ENCODE results near the gene NTS.

NTS gene

GRCh38 chr12:85923767-85924331, 49.8 kb downstream of the NTS start:
- DNase-seq (ENCODE audit: extremely low read depth, low read depth): no peak

GRCh38 chr12:85927166-85927565, 53.1 kb downstream of the NTS start:
- no peak for DNase-seq (ENCODE audit: extremely low read depth, low read depth)
- no peak for TF ChIP-seq CTCF (IDR thresholded peaks at IDR 0.05; ENCODE audit: low read depth, low read length)

More at GRCh38 chr12:85923767-85924331, 49.8 kb downstream of the NTS start:
- TF ChIP-seq CTCF (IDR thresholded peaks at IDR 0.05; ENCODE audit: low read depth, low read length): peak; percentile 57

Measured in AG09319 (cell line).